ENCODE measurements around the gene KCNA3. TPM values are rescaled to one million over a fixed set of nuclear protein-coding genes. Genes with fewer than 3 reads are reported as not detected.
A peak's percentile ranks its signal among the peaks of the same experiment; 100 is the strongest.

Gene KCNA3
- total RNA-seq, 1 donor from 2014 or later: 29.5 TPM

DNA sequence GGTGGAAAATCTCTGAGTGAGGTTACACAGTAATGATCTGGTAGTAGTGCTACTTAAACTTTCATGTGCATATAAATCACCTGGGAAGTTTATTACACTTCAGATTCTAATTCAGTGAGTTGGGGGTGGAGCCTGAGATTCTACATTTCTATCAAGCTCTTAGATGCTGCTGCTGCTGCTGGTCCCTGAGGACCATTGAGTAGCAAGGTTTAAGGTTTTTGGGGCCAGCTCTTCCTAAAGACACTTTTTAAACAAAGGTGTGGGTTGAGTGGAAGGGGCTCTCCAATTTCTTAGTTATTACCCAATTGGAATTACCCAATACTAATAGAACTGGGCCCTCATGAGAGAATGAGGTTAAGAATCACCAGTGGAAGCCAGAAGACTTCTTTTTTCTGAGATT, 29.5 kb downstream of the KCNA3 start:
- Mint-ChIP-seq H3K4me3 (no peak overlapping the region), H3K27ac (peak overlapping the region; percentile 4), H3K36me3 (ENCODE audit: low read depth) (peaks cover 2% of the 10 kb centered on the region), H3K27me3 (no peaks in the 10 kb centered on the region), H3K9me3 (peaks cover 3% of the 10 kb centered on the region), H3K4me1 (peaks cover 45% of the 10 kb centered on the region)
- DNase-seq: peak; percentile 56
- intact Hi-C loops (cut with micrococcal nuclease): loop anchor here (5.0 kb wide), 1 partner anchor 572 kb away; no protein-coding TSS in a partner anchor

DNA sequence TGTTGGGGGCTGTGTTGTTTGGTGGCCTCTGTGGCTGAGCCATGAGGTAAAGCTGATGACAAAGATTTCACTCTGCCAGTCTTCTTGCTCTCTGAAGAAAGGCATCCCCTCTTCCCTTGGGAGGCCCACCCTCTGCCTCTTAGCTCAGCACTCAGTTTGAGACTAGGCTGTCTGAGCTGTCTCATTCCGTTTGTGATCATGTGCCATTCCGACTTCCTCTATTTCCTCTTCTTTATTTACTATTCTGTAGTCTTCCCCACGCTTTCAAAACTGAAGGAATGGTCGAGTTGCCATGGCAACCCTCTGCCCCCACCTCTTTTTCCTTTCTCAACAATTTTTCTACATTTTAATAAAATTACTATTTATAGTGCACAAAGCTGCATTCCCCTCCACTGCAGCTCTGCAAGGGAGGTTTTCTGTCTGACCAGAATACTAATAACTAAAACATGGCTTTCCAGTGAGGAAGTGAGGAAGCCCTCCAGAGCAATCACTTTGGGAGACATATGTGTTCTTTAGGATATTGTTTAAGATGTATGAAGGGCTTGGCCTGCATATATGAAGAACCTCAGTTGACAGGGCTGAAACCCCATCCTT, 30.8 kb downstream of the KCNA3 start:
- intact Hi-C loops (cut with micrococcal nuclease): no loop called here
- peak; percentile 62 for DNase-seq
- H3K4me1 Mint-ChIP-seq: peaks cover 55% of the 10 kb centered on the region
- peaks cover 5% of the 10 kb centered on the region for H3K36me3 Mint-ChIP-seq (ENCODE audit: low read depth)
- H3K4me3 Mint-ChIP-seq: peak overlapping the region; percentile 1
- H3K27me3 Mint-ChIP-seq: no peaks in the 10 kb centered on the region
- peak overlapping the region; percentile 41 for H3K27ac Mint-ChIP-seq
- H3K9me3 Mint-ChIP-seq: peaks cover 11% of the 10 kb centered on the region

DNA sequence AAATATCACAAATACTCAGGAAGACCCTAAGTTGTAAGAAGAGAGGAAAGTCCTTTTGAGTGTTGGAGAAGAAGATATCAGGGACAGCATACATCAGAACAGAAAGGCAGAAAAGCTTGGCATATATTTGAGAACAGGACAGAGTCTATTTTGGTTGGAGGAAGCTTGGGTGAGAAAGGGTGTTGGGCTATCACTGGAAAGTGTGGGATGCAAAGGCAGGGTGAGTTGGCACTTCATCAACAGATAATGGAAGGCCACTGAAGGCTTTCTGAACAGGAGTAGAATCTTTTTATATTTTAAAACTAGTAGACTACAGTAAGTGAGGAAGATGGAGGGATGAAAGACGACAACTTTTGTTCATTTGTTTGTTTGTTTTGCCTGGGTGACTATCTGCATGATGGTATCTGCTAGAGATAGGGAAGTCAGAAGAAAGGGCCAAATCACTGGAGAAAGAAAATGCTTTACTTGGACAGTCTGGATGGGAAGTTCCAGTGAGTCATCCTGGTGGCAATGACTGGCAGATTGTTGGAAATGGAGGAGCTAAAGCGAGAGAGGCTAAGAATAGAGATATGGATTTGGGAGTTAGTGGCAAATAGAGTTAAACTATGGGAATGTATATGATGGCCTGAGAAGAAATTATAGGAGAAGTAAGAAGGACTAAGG, 34.9 kb downstream of the KCNA3 start:
- H3K4me3 Mint-ChIP-seq: peak overlapping the region; percentile 8
- H3K27ac Mint-ChIP-seq: peak overlapping the region; percentile 59
- intact Hi-C loops (cut with micrococcal nuclease): loop anchor here (5.0 to 10.0 kb wide), 4 partner anchors 325 to 1097 kb away; partner anchors contain the start of genes INKA2 and LRIF1
- no peaks in the 10 kb centered on the region for H3K27me3 Mint-ChIP-seq
- peak; percentile 55 for DNase-seq
- peaks cover 5% of the 10 kb centered on the region for H3K36me3 Mint-ChIP-seq (ENCODE audit: low read depth)
- H3K4me1 Mint-ChIP-seq: peaks cover 75% of the 10 kb centered on the region
- H3K9me3 Mint-ChIP-seq: peaks cover 11% of the 10 kb centered on the region

DNA sequence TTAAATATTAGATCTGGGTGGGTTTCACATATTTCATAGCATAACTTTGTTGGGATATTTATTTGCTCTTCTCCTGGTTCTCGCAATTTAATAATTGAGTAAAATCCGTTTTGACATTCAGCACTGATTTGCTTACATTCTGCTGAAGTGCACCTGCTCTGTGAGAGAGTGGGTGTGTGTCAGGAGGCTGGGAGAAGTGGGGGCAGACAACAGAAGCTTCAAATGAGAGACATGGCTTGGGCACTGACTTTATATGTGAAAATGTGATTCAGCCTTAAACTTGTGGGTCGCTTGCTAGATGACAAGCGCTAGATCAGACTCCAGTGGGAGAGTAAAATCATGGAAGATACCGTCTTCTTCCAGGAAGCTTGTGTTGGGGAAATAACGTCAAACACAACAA, 36.2 kb downstream of the KCNA3 start:
- H3K4me1 Mint-ChIP-seq: peaks cover 79% of the 10 kb centered on the region
- H3K9me3 Mint-ChIP-seq: peaks cover 11% of the 10 kb centered on the region

DNA sequence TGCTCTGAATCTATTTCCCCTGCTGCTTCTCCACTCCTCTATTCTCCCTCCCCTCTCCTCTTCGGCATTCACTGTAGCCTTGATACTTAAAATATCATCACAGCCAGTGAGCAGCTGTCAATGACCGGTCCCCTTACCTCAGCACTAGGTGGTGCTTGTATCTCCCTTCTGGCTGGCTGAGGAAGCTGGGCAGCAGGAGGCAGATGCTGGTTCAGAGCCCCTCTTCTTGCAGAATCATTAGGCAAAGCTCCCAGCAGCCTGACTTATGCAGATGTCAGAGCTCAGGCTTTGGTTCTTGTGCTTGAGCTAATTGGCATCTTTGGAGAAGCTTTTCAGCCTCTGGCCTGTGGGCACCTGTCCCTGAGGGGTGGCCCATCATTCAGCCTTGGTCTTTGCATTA, 36.7 kb downstream of the KCNA3 start:
- H3K4me3 Mint-ChIP-seq: no peak overlapping the region
- no peaks in the 10 kb centered on the region for H3K27me3 Mint-ChIP-seq
- DNase-seq: peak; percentile 60
- peak overlapping the region; percentile 7 for H3K27ac Mint-ChIP-seq
- H3K9me3 Mint-ChIP-seq: peaks cover 11% of the 10 kb centered on the region
- peaks cover 81% of the 10 kb centered on the region for H3K4me1 Mint-ChIP-seq
- peaks cover 5% of the 10 kb centered on the region for H3K36me3 Mint-ChIP-seq (ENCODE audit: low read depth)
- intact Hi-C loops (cut with micrococcal nuclease): loop anchor here (5.0 to 10.0 kb wide), 4 partner anchors 327 to 1099 kb away; partner anchors contain the start of genes INKA2 and LRIF1

More for the DNA sequence above, 36.2 kb downstream of the KCNA3 start:
- peak overlapping the region; percentile 7 for H3K27ac Mint-ChIP-seq
- no peaks in the 10 kb centered on the region for H3K27me3 Mint-ChIP-seq
- H3K36me3 Mint-ChIP-seq (ENCODE audit: low read depth): peaks cover 5% of the 10 kb centered on the region
- peak overlapping the region; percentile 32 for H3K4me3 Mint-ChIP-seq
- intact Hi-C loops (cut with micrococcal nuclease): loop anchor here (5.0 to 10.0 kb wide), 4 partner anchors 326 to 1099 kb away; partner anchors contain the start of genes INKA2 and LRIF1
- DNase-seq: peak; percentile 56

DNA sequence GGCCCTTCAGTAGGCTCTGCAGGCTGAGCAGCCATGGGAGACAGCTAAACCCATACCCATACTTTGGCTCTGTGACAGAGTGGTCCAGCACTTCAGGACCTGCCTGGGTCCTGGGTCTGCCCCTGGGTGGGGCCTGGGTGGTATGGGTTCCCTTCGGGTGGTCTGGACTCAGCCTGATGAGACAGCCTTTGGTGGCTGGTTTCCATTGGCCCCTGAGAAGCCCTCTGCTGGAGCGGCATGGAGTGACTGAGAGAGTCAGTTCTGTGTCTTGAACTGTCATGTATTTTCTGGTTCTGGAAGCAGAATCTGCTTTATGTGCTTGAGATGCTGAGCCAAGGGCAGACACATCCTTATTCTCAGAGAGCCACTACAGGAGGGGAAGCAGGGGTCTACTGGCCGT, 37.3 kb downstream of the KCNA3 start:
- no peak overlapping the region for H3K4me3 Mint-ChIP-seq
- H3K9me3 Mint-ChIP-seq: peaks cover 11% of the 10 kb centered on the region
- H3K27me3 Mint-ChIP-seq: no peaks in the 10 kb centered on the region
- peaks cover 5% of the 10 kb centered on the region for H3K36me3 Mint-ChIP-seq (ENCODE audit: low read depth)
- H3K27ac Mint-ChIP-seq: peak overlapping the region; percentile 39
- peaks cover 77% of the 10 kb centered on the region for H3K4me1 Mint-ChIP-seq
- intact Hi-C loops (cut with micrococcal nuclease): loop anchor here (5.0 to 10.0 kb wide), 4 partner anchors 327 to 1100 kb away; partner anchors contain the start of genes INKA2 and LRIF1
- peak; percentile 70 for DNase-seq

DNA sequence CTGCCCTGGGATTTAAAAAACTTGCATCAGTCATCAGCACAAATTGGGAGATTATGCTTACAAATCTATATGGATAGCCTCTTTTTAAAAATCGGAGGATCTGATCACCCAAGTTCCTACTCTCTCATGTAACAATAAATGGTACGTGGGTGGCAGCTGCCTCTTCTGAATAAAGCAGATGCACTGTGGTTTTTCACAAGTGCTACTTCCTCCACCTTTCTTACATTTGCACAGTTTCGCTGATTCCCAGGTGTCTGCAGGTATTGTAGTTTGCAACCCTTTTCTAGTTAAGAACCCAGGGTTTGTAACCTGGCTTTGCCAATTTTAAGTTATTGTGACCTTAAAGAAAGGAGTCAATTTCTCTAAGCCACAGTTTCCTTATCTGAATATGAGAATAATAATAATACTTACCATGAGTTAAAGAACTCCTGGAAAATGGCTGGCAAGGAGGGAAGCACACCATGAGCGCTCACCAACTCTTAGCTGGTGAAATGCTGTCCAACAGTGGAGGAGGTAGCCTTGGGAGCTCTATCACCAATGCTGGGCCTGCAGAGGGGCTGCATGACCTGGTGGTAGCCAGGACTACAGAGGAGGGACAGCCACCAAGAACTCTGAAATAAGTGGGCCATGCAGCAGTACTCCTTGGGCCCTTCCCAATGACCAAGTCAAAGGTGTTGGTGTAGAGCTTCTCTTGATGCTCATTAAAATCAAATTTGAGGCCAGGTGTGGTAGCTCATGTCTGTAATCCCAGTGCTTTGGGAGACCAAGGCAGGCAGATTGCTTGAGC, 38.4 kb downstream of the KCNA3 start:
- H3K27ac Mint-ChIP-seq: peak overlapping the region; percentile 94
- peaks cover 11% of the 10 kb centered on the region for H3K9me3 Mint-ChIP-seq
- peak overlapping the region; percentile 76 for H3K4me3 Mint-ChIP-seq

DNA sequence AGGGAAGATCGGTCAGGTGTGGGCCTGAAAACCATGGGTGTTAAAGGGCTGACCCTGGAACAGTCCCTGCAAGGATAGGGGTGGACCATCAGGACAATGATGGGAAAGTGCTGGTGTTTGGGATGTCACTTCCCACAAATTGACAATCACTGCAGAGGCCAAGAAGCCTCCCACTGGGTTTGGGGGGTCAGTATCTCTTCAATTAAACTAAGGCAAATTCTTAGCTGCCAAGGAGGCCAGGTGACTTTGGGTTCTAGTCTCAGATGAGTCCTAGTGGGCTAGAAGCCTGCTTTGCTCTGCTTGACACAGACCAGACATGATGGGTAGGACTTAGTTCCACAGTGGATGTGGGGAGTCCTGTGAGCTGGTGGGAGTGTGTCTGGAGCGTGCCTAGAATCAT, 39.3 kb downstream of the KCNA3 start:
- Mint-ChIP-seq H3K27ac (peak overlapping the region; percentile 94), H3K36me3 (ENCODE audit: low read depth) (peaks cover 5% of the 10 kb centered on the region), H3K4me1 (peaks cover 65% of the 10 kb centered on the region), H3K4me3 (peak overlapping the region; percentile 76), H3K9me3 (peaks cover 10% of the 10 kb centered on the region), H3K27me3 (no peaks in the 10 kb centered on the region)
- intact Hi-C loops (cut with micrococcal nuclease): loop anchor here (1.0 to 10.0 kb wide), 6 partner anchors 12 to 1102 kb away; partner anchors contain the start of genes INKA2 and LRIF1
- peak; percentile 62 for DNase-seq

More for the DNA sequence above, 38.4 kb downstream of the KCNA3 start:
- intact Hi-C loops (cut with micrococcal nuclease): loop anchor here (5.0 to 10.0 kb wide), 4 partner anchors 328 to 1101 kb away; partner anchors contain the start of genes INKA2 and LRIF1
- peak; percentile 78 for DNase-seq
- H3K36me3 Mint-ChIP-seq (ENCODE audit: low read depth): peaks cover 5% of the 10 kb centered on the region
- H3K4me1 Mint-ChIP-seq: peaks cover 68% of the 10 kb centered on the region
- no peaks in the 10 kb centered on the region for H3K27me3 Mint-ChIP-seq

DNA sequence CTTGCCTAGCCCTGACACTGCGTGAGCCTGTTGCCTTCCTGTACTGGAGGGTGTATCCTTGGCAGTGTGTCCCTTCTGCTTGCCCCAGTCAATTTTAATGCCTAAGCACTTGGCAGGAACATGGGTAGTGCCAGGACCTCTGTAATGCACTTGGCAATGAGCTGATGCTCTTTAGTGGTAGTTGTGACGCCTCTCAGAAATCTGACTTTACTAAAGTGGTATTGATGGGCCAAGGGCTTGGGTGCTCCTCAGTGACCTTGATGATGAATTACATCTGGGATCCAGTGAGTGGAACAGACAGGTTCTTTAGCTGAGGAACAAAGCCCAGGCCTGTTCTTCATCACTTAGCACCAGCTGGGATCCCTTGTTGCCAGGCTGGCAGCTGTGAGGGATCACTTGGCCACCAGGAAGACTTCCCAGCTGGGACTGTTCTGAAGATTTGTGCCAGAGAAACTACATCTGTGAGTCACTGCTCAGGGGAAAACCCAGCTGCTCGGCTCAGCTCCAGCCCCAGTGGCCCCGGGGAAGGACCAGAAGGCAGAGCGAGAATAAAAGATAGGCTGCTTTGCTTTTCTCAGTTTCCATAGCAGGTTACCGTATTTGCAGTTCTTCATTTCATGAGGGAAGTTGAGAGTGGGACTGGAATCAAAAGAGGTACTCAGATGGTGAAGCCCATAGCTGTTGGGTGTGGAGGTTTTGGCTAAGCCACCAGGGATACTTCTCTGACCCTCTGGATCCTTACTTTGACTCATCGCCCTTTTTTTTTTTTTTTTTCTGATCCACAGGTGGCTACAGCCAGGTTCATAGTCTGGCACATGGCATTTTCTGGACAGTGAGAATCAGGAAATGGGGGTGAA, 40.1 kb downstream of the KCNA3 start:
- DNase-seq: peak; percentile 91
- H3K4me3 Mint-ChIP-seq: peak overlapping the region; percentile 76
- intact Hi-C loops (cut with micrococcal nuclease): loop anchor here (1.0 to 10.0 kb wide), 7 partner anchors 13 to 1103 kb away; partner anchors contain the start of genes INKA2 and LRIF1
- peak overlapping the region; percentile 94 for H3K27ac Mint-ChIP-seq
- no peaks in the 10 kb centered on the region for H3K36me3 Mint-ChIP-seq (ENCODE audit: low read depth)
- H3K27me3 Mint-ChIP-seq: no peaks in the 10 kb centered on the region
- H3K9me3 Mint-ChIP-seq: peaks cover 3% of the 10 kb centered on the region
- H3K4me1 Mint-ChIP-seq: peaks cover 58% of the 10 kb centered on the region

DNA sequence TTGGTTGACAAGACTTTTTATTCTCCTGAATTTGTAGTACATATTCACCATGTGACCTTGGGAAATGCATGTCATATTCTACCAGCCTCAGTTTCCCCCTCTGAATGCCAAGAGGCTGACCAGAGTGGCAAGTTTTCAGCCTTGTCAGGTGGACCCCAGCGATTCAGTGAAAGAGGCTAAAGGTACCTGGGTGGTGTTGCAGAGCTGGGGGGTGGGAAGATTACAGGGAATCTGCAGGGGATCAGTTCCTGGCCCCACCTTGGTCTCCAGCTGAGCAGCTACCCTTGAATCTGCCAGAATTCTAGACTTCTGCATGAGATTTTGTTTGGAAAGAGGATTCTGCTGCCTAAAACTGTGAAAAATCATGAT, 40.7 kb downstream of the KCNA3 start:
- no peaks in the 10 kb centered on the region for H3K36me3 Mint-ChIP-seq (ENCODE audit: low read depth)
- H3K9me3 Mint-ChIP-seq: no peaks in the 10 kb centered on the region
- H3K27me3 Mint-ChIP-seq: no peaks in the 10 kb centered on the region
- H3K27ac Mint-ChIP-seq: peak overlapping the region; percentile 94
- peak overlapping the region; percentile 76 for H3K4me3 Mint-ChIP-seq
- peaks cover 57% of the 10 kb centered on the region for H3K4me1 Mint-ChIP-seq
- no peak for DNase-seq
- intact Hi-C loops (cut with micrococcal nuclease): loop anchor here (2.0 to 10.0 kb wide), 5 partner anchors 247 to 961 kb away; partner anchors contain the start of gene LRIF1

DNA sequence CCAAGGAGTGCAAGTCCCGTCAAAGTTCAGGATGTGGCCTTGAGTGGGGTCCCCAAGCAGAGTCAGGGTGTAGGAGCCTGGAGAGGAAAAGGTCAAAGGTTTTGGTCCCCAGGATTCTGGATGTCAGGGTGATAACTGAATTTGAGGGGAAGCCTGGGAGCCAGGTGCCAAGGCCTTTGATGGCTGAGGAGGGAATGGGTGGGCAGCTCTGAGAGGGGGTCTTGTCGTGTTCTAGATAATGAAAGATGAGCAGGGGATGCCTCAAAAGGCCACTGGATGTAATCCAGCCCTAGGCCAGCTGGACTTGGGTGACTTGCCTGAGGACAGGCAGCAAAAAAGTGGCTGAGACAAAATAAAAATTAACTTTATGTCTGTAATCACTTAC, 41.1 kb downstream of the KCNA3 start:
- Mint-ChIP-seq H3K4me3 (peak overlapping the region; percentile 64), H3K36me3 (ENCODE audit: low read depth) (no peaks in the 10 kb centered on the region), H3K9me3 (no peaks in the 10 kb centered on the region), H3K4me1 (peaks cover 55% of the 10 kb centered on the region), H3K27ac (peak overlapping the region; percentile 94), H3K27me3 (no peaks in the 10 kb centered on the region)
- peak; percentile 55 for DNase-seq
- intact Hi-C loops (cut with micrococcal nuclease): loop anchor here (2.0 to 10.0 kb wide), 5 partner anchors 247 to 961 kb away; partner anchors contain the start of gene LRIF1

DNA sequence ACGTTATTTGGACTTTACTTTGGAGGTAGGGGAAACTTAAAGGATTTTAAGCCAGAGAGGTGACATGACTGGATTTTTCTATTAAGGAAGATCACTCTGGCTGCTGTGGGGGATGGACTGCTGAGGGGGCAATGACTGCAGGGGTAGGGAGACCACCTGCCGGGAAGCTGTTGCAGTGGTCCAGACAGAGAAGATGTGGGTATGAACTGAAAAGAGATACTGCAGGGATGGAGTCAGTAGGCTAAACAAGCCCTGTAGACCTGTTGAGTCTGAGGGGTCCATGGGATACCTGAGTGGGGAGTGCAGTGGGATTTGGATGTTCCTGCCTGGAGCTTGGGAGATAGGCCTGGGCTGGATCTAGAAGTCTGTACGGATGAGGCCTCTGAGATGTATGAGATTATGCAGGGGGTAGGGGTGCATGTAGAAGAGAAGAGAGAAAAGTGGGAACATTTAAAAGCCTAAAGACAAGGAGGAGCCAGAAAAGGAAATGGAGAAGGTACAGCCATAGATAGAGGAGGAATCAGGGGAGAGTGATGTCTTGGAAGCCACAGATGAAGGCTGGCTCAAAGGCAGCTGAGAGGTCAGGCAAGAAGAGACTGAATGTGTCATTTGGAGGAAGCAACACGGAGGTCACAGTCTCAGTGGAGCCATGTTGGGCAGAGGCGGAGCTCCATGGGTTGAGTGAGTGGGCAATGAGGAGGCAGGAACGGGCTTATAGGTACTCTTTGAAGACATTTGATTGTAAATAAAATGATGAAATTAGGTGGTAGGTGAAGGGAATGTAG, 42.7 kb downstream of the KCNA3 start:
- no peak overlapping the region for H3K27ac Mint-ChIP-seq
- intact Hi-C loops (cut with micrococcal nuclease): loop anchor here (1.0 to 10.0 kb wide), 6 partner anchors 15 to 963 kb away; partner anchors contain the start of gene LRIF1
- H3K4me1 Mint-ChIP-seq: peaks cover 56% of the 10 kb centered on the region
- no peaks in the 10 kb centered on the region for H3K9me3 Mint-ChIP-seq
- H3K36me3 Mint-ChIP-seq (ENCODE audit: low read depth): peaks cover 2% of the 10 kb centered on the region
- peak; percentile 70 for DNase-seq
- H3K4me3 Mint-ChIP-seq: no peak overlapping the region
- no peaks in the 10 kb centered on the region for H3K27me3 Mint-ChIP-seq
